DMS53 (cell line): Measurements from ENCODE around the gene GRIK3.

ENCODE experiments used
- DNase-seq: peaks from one replicate; lab custom pipeline; 2025; lab: John Stamatoyannopoulos, UW

The GRIK3 gene

GRCh38 chr1:36852586-36852985, 181.7 kb downstream of the GRIK3 start:
- DNase-seq: no peak

GRCh38 chr1:36851595-36851994, 182.7 kb downstream of the GRIK3 start:
- DNase-seq: no peak

- DNase-seq: no peak
Measured at GRCh38 chr1:36851087-36851486, 183.2 kb downstream of the GRIK3 start.

GRCh38 chr1:36849956-36850355, 184.4 kb downstream of the GRIK3 start:
- DNase-seq: no peak

GRCh38 chr1:36847761-36848160, 186.6 kb downstream of the GRIK3 start:
- no peak for DNase-seq

GRCh38 chr1:36847186-36847585, 187.1 kb downstream of the GRIK3 start:
- DNase-seq: no peak

GRCh38 chr1:36846357-36846756, 188.0 kb downstream of the GRIK3 start:
- no peak for DNase-seq

GRCh38 chr1:36845802-36846201, 188.5 kb downstream of the GRIK3 start:
- DNase-seq: no peak

- no peak for DNase-seq
Measured at GRCh38 chr1:36844917-36845316, 189.4 kb downstream of the GRIK3 start.

GRCh38 chr1:36843906-36844610, 190.3 kb downstream of the GRIK3 start:
- no peak for DNase-seq

GRCh38 chr1:36843027-36843426, 191.3 kb downstream of the GRIK3 start:
- no peak for DNase-seq

GRCh38 chr1:36842448-36842847, 191.9 kb downstream of the GRIK3 start:
- no peak for DNase-seq

GRCh38 chr1:36839485-36839884, 194.8 kb downstream of the GRIK3 start:
- no peak for DNase-seq

GRCh38 chr1:36838888-36839287, 195.4 kb downstream of the GRIK3 start:
- DNase-seq: no peak

GRCh38 chr1:36836916-36837315, 197.4 kb downstream of the GRIK3 start:
- no peak for DNase-seq

GRCh38 chr1:36836196-36836883, 198.0 kb downstream of the GRIK3 start:
- DNase-seq: no peak

- no peak for DNase-seq
Measured at GRCh38 chr1:36835696-36836095, 198.6 kb downstream of the GRIK3 start.

- DNase-seq: no peak
Measured at GRCh38 chr1:36835017-36835695, 199.2 kb downstream of the GRIK3 start.

GRCh38 chr1:36834586-36834985, 199.7 kb downstream of the GRIK3 start:
- DNase-seq: no peak

- DNase-seq: no peak
Measured at GRCh38 chr1:36831186-36831810, 203.0 kb downstream of the GRIK3 start.

- no peak for DNase-seq
Measured at GRCh38 chr1:36829961-36830360, 204.4 kb downstream of the GRIK3 start.

GRCh38 chr1:36829066-36829465, 205.2 kb downstream of the GRIK3 start:
- no peak for DNase-seq

GRCh38 chr1:36825226-36825625, 209.1 kb downstream of the GRIK3 start:
- DNase-seq: no peak
